Measurements from ENCODE around the gene HYAL2. TPM values are rescaled to one million over a fixed set of nuclear protein-coding genes. Genes with fewer than 3 reads are reported as not detected.
A peak's percentile ranks its signal among the peaks of the same experiment; 100 is the strongest.

Gene HYAL2
- total and polyA plus RNA-seq, 5 donors, result 40.9 to 114 (median 46.6) TPM

- 41% methylated on average over 24 of the region's 24 CpGs for WGBS
- Histone ChIP-seq H3K4me3 (ENCODE audit: low read length) (peak overlapping the region; percentile 67), H3K27me3 (ENCODE audit: control insufficient read depth, insufficient read depth) (no peaks in the 10 kb centered on the region), H3K4me1 (ENCODE audit: control insufficient read depth, insufficient read depth, low read length) (peaks cover 24% of the 10 kb centered on the region), H3K9me3 (ENCODE audit: control insufficient read depth, low read length) (no peaks in the 10 kb centered on the region), H3K27ac (ENCODE audit: low read length) (peak overlapping the region; percentile 88)
- DNase-seq (no peak), ATAC-seq (no peak)
- intact Hi-C loops (cut with DNase I), result no loop called here
Observed at GRCh38 chr3:50358355-50358910, 35.9 kb upstream of the HYAL2 start.

GRCh38 chr3:50357481-50357880, 34.9 kb upstream of the HYAL2 start:
- intact Hi-C loops (cut with DNase I), result no loop called here
- Histone ChIP-seq H3K4me1 (ENCODE audit: control insufficient read depth, insufficient read depth, low read length) (peaks cover 24% of the 10 kb centered on the region), H3K9me3 (ENCODE audit: control insufficient read depth, low read length) (no peaks in the 10 kb centered on the region), H3K27me3 (ENCODE audit: control insufficient read depth, insufficient read depth) (no peaks in the 10 kb centered on the region), H3K27ac (ENCODE audit: low read length) (peak overlapping the region; percentile 6), H3K4me3 (ENCODE audit: low read length) (peak overlapping the region; percentile 67)
- 51% methylated on average over 1 of the region's 1 CpG for WGBS
- DNase-seq, result no peak
- no peak for ATAC-seq

- ATAC-seq (peak; percentile 24 to 48), DNase-seq (peak in 2 of 3 donors; percentile 68 to 78)
- peaks cover 24% of the 10 kb centered on the region for H3K4me1 ChIP-seq (ENCODE audit: control insufficient read depth, insufficient read depth, low read length)
- whole genome bisulfite sequencing, result 29% methylated on average over 5 of the region's 5 CpGs
- H3K4me3 ChIP-seq (ENCODE audit: low read length), result peak overlapping the region; percentile 67
- intact Hi-C loops (cut with DNase I), result no loop called here
- H3K9me3 ChIP-seq (ENCODE audit: control insufficient read depth, low read length), result no peaks in the 10 kb centered on the region
- peak overlapping the region; percentile 42 for H3K27ac ChIP-seq (ENCODE audit: low read length)
- no peaks in the 10 kb centered on the region for H3K27me3 ChIP-seq (ENCODE audit: control insufficient read depth, insufficient read depth)
Observed at GRCh38 chr3:50356553-50356952, 34.0 kb upstream of the HYAL2 start.

DNA sequence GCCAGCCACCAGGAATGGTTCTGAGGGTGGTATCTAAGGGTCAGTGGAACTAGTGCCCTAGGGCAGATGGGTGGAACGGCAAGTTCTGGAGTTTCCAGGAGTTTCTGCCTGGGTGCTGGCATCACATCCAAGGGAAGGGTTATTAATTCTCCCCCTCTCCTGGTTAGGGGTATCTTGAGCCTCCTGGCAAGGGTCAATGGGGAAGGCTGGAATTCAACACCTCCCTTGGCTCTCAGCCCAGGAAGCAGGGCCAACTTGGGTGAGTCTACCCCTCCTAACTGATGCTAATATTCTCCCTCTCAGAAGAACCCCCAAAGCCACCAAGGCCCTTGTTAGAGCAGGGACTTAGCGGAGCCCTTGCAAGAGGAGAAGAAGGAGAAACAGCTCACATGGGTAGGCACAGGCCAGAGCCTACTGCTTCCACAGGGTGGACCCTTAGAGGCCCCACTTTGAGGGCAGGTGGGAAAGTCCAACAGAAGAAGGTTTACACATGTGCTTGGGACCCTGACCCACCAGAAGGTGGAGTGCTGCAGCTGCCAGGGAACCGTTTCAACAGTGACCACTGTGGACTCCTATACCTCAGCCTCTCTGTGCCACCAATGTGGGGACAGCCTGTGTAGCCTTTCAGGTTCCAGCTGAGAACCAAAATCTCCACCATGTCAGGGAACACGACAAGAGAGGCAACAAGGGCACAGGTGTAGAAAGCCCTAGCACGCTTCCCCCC, 33.4 kb upstream of the HYAL2 start:
- intact Hi-C loops (cut with DNase I), result no loop called here
- 47% methylated on average over 5 of the region's 5 CpGs for WGBS
- Histone ChIP-seq H3K27ac (ENCODE audit: low read length) (peak overlapping the region; percentile 15), H3K4me1 (ENCODE audit: control insufficient read depth, insufficient read depth, low read length) (peaks cover 28% of the 10 kb centered on the region), H3K27me3 (ENCODE audit: control insufficient read depth, insufficient read depth) (no peaks in the 10 kb centered on the region), H3K9me3 (ENCODE audit: control insufficient read depth, low read length) (no peaks in the 10 kb centered on the region), H3K4me3 (ENCODE audit: low read length) (no peak overlapping the region)
- no peak for ATAC-seq
- DNase-seq, result no peak

DNA sequence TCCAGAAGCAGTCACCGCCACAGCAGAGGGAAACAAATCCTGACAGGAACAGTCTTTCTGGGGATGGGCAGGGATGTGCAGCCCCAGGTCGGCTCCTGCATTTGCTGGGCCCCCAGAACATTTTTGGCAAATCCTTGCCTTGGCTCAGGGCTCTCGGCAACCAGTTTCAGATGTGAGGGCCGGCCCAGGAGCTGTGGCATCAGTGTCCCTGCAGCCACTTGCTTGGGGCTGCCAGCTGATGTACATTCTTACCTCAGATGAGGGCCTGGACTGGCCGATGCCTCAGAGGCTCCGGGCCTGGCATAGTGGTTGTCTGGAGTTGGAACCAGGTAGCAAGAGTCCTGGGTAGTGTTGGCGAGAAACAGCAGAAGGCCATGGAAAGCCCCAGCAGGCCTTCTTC, 32.3 kb upstream of the HYAL2 start:
- Histone ChIP-seq H3K4me1 (ENCODE audit: control insufficient read depth, insufficient read depth, low read length) (peaks cover 28% of the 10 kb centered on the region), H3K4me3 (ENCODE audit: low read length) (no peak overlapping the region), H3K9me3 (ENCODE audit: control insufficient read depth, low read length) (no peaks in the 10 kb centered on the region), H3K27ac (ENCODE audit: low read length) (no peak overlapping the region), H3K27me3 (ENCODE audit: control insufficient read depth, insufficient read depth) (no peaks in the 10 kb centered on the region)
- whole genome bisulfite sequencing, result 85% methylated on average over 7 of the region's 7 CpGs
- intact Hi-C loops (cut with DNase I), result loop anchor here in 1 of 4 donors (5.0 kb wide), 1 partner anchor 187 kb away; no protein-coding TSS in a partner anchor
- DNase-seq (no peak), ATAC-seq (no peak)

DNA sequence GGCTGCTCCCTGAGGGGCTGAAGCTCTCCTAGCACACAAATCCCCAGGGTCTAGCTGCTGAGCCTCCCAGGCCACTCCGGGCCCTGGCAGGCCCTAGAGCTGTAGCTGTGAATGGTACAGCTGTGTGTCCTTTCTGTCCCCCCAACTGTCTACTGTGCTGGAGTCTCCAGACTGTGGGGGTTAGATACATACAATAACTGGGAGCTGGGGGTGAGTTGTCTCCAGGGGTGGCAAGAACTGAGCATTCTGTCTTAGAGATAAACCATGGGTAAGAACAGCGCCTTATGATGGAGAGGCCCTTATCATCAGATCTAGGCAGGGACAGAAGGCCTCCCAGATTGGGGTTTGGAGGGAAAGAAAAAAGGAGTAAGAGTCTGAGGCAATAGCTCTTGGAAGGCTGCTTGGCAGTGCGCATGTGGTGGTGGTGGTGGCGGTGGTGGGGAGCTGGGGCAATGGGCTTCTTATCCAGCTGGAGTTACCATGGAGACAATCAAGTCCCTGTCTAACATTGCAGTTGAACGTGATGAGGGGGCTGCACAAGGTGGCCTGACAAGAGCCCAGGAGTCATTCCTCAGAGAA, 31.7 kb upstream of the HYAL2 start:
- Histone ChIP-seq H3K9me3 (ENCODE audit: control insufficient read depth, low read length) (no peaks in the 10 kb centered on the region), H3K27me3 (ENCODE audit: control insufficient read depth, insufficient read depth) (no peaks in the 10 kb centered on the region), H3K27ac (ENCODE audit: low read length) (no peak overlapping the region), H3K4me3 (ENCODE audit: low read length) (no peak overlapping the region), H3K4me1 (ENCODE audit: control insufficient read depth, insufficient read depth, low read length) (peaks cover 30% of the 10 kb centered on the region)
- WGBS, result 70% methylated on average over 5 of the region's 5 CpGs
- ATAC-seq (no peak), DNase-seq (no peak)
- intact Hi-C loops (cut with DNase I), result loop anchor here in 1 of 4 donors (5.0 kb wide), 1 partner anchor 188 kb away; no protein-coding TSS in a partner anchor

- no peak for ATAC-seq
- intact Hi-C loops (cut with DNase I), result loop anchor here in 1 of 4 donors (5.0 kb wide), 1 partner anchor 189 kb away; no protein-coding TSS in a partner anchor
- Histone ChIP-seq H3K4me3 (ENCODE audit: low read length) (no peak overlapping the region), H3K27me3 (ENCODE audit: control insufficient read depth, insufficient read depth) (no peaks in the 10 kb centered on the region), H3K27ac (ENCODE audit: low read length) (no peak overlapping the region), H3K9me3 (ENCODE audit: control insufficient read depth, low read length) (no peaks in the 10 kb centered on the region), H3K4me1 (ENCODE audit: control insufficient read depth, insufficient read depth, low read length) (peaks cover 31% of the 10 kb centered on the region)
- DNase-seq, result no peak
- 81% methylated on average over 12 of the region's 12 CpGs for WGBS
Observed at GRCh38 chr3:50353245-50354004, 30.9 kb upstream of the HYAL2 start.

DNA sequence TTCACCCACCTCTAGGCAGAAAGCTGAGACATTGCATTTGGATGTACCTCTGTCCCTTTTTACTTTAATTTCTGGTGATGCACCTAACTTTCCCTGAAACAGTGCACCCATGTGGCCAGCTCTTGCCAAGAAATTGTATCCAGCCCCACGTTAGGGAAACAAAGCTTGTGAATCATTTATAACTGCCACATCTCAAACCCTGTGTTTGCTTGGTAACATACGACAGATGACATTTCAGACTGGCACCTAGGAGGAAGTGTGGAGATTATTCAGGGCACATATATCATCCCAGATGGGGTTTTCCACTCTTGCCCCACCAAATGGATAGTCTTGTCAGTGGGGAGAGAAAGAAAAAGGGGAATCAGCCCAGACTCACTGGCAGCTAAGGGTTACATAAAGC, 30.2 kb upstream of the HYAL2 start:
- no peak for ATAC-seq
- Histone ChIP-seq H3K9me3 (ENCODE audit: control insufficient read depth, low read length) (no peaks in the 10 kb centered on the region), H3K27me3 (ENCODE audit: control insufficient read depth, insufficient read depth) (no peaks in the 10 kb centered on the region), H3K4me3 (ENCODE audit: low read length) (no peak overlapping the region), H3K4me1 (ENCODE audit: control insufficient read depth, insufficient read depth, low read length) (peaks cover 25% of the 10 kb centered on the region), H3K27ac (ENCODE audit: low read length) (no peak overlapping the region)
- intact Hi-C loops (cut with DNase I), result loop anchor here in 1 of 4 donors (5.0 kb wide), 1 partner anchor 190 kb away; no protein-coding TSS in a partner anchor
- DNase-seq, result no peak
- 36% methylated on average over 2 of the region's 2 CpGs for WGBS

GRCh38 chr3:50351323-50351697, 28.8 kb upstream of the HYAL2 start:
- H3K9me3 ChIP-seq (ENCODE audit: control insufficient read depth, low read length), result no peaks in the 10 kb centered on the region
- 54% methylated on average over 11 of the region's 11 CpGs for WGBS
- intact Hi-C loops (cut with DNase I), result loop anchor here in 1 of 4 donors (5.0 kb wide), 1 partner anchor 191 kb away; no protein-coding TSS in a partner anchor
- DNase-seq (no peak), ATAC-seq (no peak)
- H3K27me3 ChIP-seq (ENCODE audit: control insufficient read depth, insufficient read depth), result no peaks in the 10 kb centered on the region
- H3K4me3 ChIP-seq (ENCODE audit: low read length), result peak overlapping the region; percentile 65
- H3K27ac ChIP-seq (ENCODE audit: low read length), result peak overlapping the region; percentile 8
- peaks cover 18% of the 10 kb centered on the region for H3K4me1 ChIP-seq (ENCODE audit: control insufficient read depth, insufficient read depth, low read length)

DNA sequence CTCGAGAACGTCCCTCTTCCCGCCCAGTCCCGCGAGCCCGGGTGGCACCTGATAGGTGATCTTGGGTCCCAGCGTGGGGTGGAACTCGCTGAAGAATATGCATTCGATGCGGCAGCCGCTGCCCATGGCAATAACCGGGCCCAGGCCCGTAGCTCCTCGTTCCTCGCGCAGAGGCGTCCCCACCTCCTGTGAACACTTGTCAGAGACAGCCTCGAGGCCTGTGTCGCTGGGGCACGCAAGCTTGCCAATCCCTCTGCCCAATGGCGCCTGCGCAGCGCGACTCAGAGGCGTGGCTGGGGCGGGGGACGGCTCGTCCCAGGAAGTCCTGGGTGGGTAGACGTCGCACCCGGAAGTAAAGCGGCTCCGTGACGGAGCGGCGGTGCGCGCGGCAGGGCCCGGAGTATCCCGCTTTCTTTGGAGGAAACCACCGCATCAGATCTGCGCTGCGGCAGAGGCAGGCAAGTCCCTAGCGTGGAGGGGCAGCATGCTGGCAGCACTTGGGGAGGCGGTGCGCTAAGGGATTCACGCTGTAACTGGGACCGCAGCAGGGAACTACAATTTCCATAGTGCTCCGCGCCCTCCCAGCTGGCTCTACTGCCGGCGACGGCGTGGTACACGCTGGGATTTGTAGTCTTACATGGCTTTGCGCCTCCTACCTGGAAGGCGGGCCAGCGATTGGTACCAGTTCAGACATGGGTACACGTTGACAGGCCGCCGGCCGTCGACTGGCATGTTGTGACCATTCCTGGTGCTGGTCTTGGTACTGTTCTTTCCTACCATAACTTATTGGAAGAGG, 28.2 kb upstream of the HYAL2 start, which contains the start of the genes CYB561D2 and NPRL2:
TSS of gene CYB561D2 (plus strand) at position 336 of the 796 bp plus-strand sequence. CDS start 572 bp downstream, outside the sequence.
TSS of gene NPRL2 (minus strand) at position 249 of the 796 bp plus-strand sequence. CDS start at position 126, 123 bp downstream.
- intact Hi-C loops (cut with DNase I), result loop anchor here in 1 of 4 donors (5.0 kb wide), 1 partner anchor 192 kb away; no protein-coding TSS in a partner anchor
- H3K4me1 ChIP-seq (ENCODE audit: control insufficient read depth, insufficient read depth, low read length), result peaks cover 12% of the 10 kb centered on the region
- WGBS, result under 1% methylated on average over 64 of the region's 64 CpGs

More for the DNA sequence above, 28.2 kb upstream of the HYAL2 start, which contains the start of the genes CYB561D2 and NPRL2:
- H3K27me3 ChIP-seq (ENCODE audit: control insufficient read depth, insufficient read depth), result no peaks in the 10 kb centered on the region
- ATAC-seq, result peak; percentile 94
- DNase-seq, result peak; percentile 98 to 99 (median 99)
- H3K9me3 ChIP-seq (ENCODE audit: control insufficient read depth, low read length), result no peaks in the 10 kb centered on the region
- peak within 1 kb of the TSS; percentile 65 for H3K4me3 ChIP-seq (ENCODE audit: low read length)
- peak within 1 kb of the TSS; percentile 94 for H3K27ac ChIP-seq (ENCODE audit: low read length)

Data from right cardiac atrium (tissue), 5 donors.